Breast epithelium (tissue), 4 donors: ENCODE data around the gene NMD3. TPM values are rescaled to one million over a fixed set of nuclear protein-coding genes. Genes with fewer than 3 reads are reported as not detected.

Source experiments
- DNase-seq, 2 donors: peaks; one replicate each; pipeline ENCODE4 v3.0.0-alpha.2; 2019; ENCODE audit warnings: low spot score in 2 of 2
- H3K27ac ChIP-seq, 2 donors: fragments of 200-600 bp; sonication (generic) in 1 of 2; one replicate each; pipeline ENCODE4 v1.5.1; 2016 to 2019; ENCODE audit warnings: mild to moderate bottlenecking in 1 of 2
- H3K27me3 ChIP-seq, 2 donors: fragments of 200-600 bp; sonication (generic) in 1 of 2; one replicate each; pipeline versions ENCODE4 v1.5.1 to v1.6.0; 2017 to 2019; ENCODE audit warnings: control low read depth in 1 of 2, mild to moderate bottlenecking in 1 of 2
- H3K36me3 ChIP-seq: fragments of 200-600 bp; one replicate; pipeline ENCODE4 v1.5.1; 2019
- H3K4me1 ChIP-seq, 2 donors: fragments of 200-600 bp; sonication (generic); one replicate each; pipeline ENCODE4 v1.5.1; 2016 to 2019; ENCODE audit warnings: control low read depth in 1 of 2
- H3K4me3 ChIP-seq, 3 donors: fragments of 200-600 bp; sonication (generic); 1 replicate in 2 of 3; 2 replicates in 1 of 3; pipeline ENCODE4 v1.5.1; 2016 to 2019; ENCODE audit warnings: mild to moderate bottlenecking in 3 of 3, moderate library complexity in 2 of 3
- H3K9me3 ChIP-seq, 2 donors: fragments of 200-600 bp; sonication (generic) in 1 of 2; one replicate each; pipeline ENCODE4 v1.5.1; 2016 to 2019; ENCODE audit warnings: control low read depth in 1 of 2
- POLR2A ChIP-seq: fragments of 450-650 bp; IDR thresholded peaks from one replicate; pipeline ENCODE4 v1.6.1; 2016; ENCODE audit warnings: antibody characterized with exemption, mild to moderate bottlenecking, moderate library complexity
- POLR2AphosphoS5 ChIP-seq, 3 donors: sonication (generic); formaldehyde crosslinking; IDR thresholded peaks; one replicate each; pipeline ENCODE4 v1.6.1; 2017; ENCODE audit warnings: antibody characterized with exemption in 3 of 3
- intact Hi-C: fragments of 100-400 bp; cut with DNase I; formaldehyde crosslinking; loops from one replicate; pipeline ENCODE4 v1.15.1; 2023; ENCODE audit warnings: low total_unique reads
- total RNA-seq, 3 donors: library from RNA; depleted of rRNA; stranded (reverse); fragments of >200 nt; gene quantifications; one replicate each; pipeline ENCODE4 v1.1.0, GENCODE V29; 2016
- TF ChIP-seq, protein P1 (sequence below), 3 donors: fragments of 450-650 bp; IDR thresholded peaks; one replicate each; pipeline ENCODE4 v1.5.1; 2016 to 2017; ENCODE audit warnings: antibody characterized with exemption in 3 of 3, mild to moderate bottlenecking in 3 of 3, moderate library complexity in 3 of 3

The NMD3 gene
- total RNA-seq, 3 donors from 2014 or later = 53.3 to 69.7 (median 56.0) TPM

- TF ChIP-seq, protein P1, sequence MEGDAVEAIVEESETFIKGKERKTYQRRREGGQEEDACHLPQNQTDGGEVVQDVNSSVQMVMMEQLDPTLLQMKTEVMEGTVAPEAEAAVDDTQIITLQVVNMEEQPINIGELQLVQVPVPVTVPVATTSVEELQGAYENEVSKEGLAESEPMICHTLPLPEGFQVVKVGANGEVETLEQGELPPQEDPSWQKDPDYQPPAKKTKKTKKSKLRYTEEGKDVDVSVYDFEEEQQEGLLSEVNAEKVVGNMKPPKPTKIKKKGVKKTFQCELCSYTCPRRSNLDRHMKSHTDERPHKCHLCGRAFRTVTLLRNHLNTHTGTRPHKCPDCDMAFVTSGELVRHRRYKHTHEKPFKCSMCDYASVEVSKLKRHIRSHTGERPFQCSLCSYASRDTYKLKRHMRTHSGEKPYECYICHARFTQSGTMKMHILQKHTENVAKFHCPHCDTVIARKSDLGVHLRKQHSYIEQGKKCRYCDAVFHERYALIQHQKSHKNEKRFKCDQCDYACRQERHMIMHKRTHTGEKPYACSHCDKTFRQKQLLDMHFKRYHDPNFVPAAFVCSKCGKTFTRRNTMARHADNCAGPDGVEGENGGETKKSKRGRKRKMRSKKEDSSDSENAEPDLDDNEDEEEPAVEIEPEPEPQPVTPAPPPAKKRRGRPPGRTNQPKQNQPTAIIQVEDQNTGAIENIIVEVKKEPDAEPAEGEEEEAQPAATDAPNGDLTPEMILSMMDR (IDR thresholded peaks at IDR 0.05) = no peak
- TF ChIP-seq POLR2AphosphoS5 (IDR thresholded peaks at IDR 0.05) (no peak), POLR2A (no peak)
- intact Hi-C loops = loop anchor here (5.0 kb wide), 1 partner anchor 151 kb away; no protein-coding TSS in a partner anchor
- Histone ChIP-seq H3K4me3 (no peak overlapping the region), H3K27ac (no peak overlapping the region), H3K36me3 (no peaks in the 10 kb centered on the region), H3K9me3 (no peaks in the 10 kb centered on the region), H3K4me1 (no peaks in the 10 kb centered on the region), H3K27me3 (no peaks in the 10 kb centered on the region)
- no peak for DNase-seq
These were observed 49.9 kb downstream of the NMD3 start for GRCh38 chr3:161270991-161271390.

GRCh38 chr3:161271646-161272045, 50.5 kb downstream of the NMD3 start:
- Histone ChIP-seq H3K9me3 (no peaks in the 10 kb centered on the region), H3K27ac (no peak overlapping the region), H3K36me3 (no peaks in the 10 kb centered on the region), H3K27me3 (no peaks in the 10 kb centered on the region), H3K4me1 (no peaks in the 10 kb centered on the region), H3K4me3 (no peak overlapping the region)
- intact Hi-C loops = loop anchor here (5.0 kb wide), 1 partner anchor 151 kb away; no protein-coding TSS in a partner anchor
- no peak for DNase-seq
- TF ChIP-seq POLR2AphosphoS5 (IDR thresholded peaks at IDR 0.05) (no peak), POLR2A (no peak)
- TF ChIP-seq, protein P1 (IDR thresholded peaks at IDR 0.05) = no peak

GRCh38 chr3:161272524-161272923, 51.4 kb downstream of the NMD3 start:
- no peak for DNase-seq
- H3K9me3 ChIP-seq = peaks cover 0 to 3% of the 10 kb centered on the region in 2 donors
- no peaks in the 10 kb centered on the region for H3K27me3 ChIP-seq
- H3K4me1 ChIP-seq = no peaks in the 10 kb centered on the region
- H3K36me3 ChIP-seq = no peaks in the 10 kb centered on the region
- intact Hi-C loops = loop anchor here (5.0 kb wide), 1 partner anchor 150 kb away; no protein-coding TSS in a partner anchor
- no peak for TF ChIP-seq POLR2A
- TF ChIP-seq, protein P1 (IDR thresholded peaks at IDR 0.05) = no peak
- TF ChIP-seq POLR2AphosphoS5 (IDR thresholded peaks at IDR 0.05) = no peak
- H3K4me3 ChIP-seq = no peak overlapping the region
- H3K27ac ChIP-seq = no peak overlapping the region

DNA sequence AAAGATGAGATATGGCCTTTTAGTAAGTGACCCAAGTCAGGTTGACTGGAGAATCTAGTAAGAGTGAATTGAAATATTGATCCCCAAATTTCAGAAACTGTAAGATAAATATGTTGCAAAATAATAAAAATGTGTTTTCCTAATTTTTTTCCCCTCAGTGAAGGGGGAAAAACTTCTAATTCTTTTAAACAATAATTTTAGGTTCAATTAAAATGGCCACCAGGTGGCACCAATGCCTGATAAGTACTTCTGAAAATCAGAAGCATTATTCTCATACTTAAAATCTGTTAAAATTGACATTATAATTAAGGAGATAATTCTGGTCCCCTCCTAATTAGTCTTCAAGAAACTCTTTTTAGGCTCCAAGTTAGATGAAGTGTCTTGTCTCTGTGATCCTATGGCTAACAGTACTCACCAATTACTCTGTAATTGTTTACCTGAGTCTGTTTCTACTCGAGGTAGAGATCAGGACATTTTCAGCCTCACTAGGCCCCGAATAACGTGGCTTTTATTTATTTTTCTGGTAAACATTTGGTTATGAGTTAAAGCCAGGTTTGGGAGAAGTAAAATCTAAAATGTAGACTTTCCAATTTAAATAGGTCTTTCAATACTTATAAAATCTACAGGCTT, 52.6 kb downstream of the NMD3 start:
- H3K9me3 ChIP-seq = peaks cover 0 to 9% of the 10 kb centered on the region in 2 donors
- no peak overlapping the region for H3K4me3 ChIP-seq
- no peak overlapping the region for H3K27ac ChIP-seq
- no peaks in the 10 kb centered on the region for H3K36me3 ChIP-seq
- DNase-seq = no peak
- intact Hi-C loops = loop anchor here (5.0 kb wide), 1 partner anchor 149 kb away; no protein-coding TSS in a partner anchor
- TF ChIP-seq POLR2AphosphoS5 (IDR thresholded peaks at IDR 0.05) = no peak
- TF ChIP-seq, protein P1 (IDR thresholded peaks at IDR 0.05) = peak; percentile 31 to 77 (median 60)
- H3K27me3 ChIP-seq = no peaks in the 10 kb centered on the region
- H3K4me1 ChIP-seq = no peaks in the 10 kb centered on the region

DNA sequence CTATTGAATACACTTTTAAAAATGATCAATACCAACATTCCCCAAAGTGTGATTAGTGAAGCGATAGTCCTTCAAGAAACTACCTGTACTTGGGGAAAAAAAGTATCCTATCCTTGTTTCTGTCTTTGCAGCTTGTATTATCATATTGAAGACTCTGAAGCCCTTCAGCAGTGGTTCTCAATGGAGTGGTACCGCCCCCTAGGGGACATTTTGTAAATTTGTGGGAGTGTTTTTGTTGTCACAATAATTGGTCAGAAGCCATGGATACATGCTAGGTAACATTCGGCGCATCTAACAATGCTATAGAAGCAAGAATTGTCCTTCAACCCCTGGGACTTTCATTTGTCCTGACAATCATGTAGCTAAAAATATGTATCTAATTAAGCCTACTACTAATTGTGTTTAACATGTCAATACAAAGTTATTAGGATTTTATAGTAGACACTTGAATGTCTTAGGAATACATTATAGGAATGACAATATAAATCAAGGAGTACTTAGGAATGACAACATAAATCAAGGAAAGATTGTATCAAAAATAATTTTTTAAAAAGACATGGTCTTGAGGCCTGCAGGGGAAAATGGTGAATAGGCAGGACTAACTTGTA, 53.7 kb downstream of the NMD3 start:
- intact Hi-C loops = loop anchor here (5.0 kb wide), 1 partner anchor 148 kb away; no protein-coding TSS in a partner anchor
- DNase-seq = no peak

More for the DNA sequence above, 53.7 kb downstream of the NMD3 start:
- Histone ChIP-seq H3K36me3 (no peaks in the 10 kb centered on the region), H3K4me1 (no peaks in the 10 kb centered on the region), H3K27ac (no peak overlapping the region), H3K4me3 (no peak overlapping the region), H3K9me3 (peaks cover 0 to 9% of the 10 kb centered on the region in 2 donors), H3K27me3 (no peaks in the 10 kb centered on the region)
- no peak for TF ChIP-seq POLR2A
- TF ChIP-seq, protein P1 (IDR thresholded peaks at IDR 0.05) = peak in 1 of 3 donors; percentile 23
- no peak for TF ChIP-seq POLR2AphosphoS5 (IDR thresholded peaks at IDR 0.05)
